HG03108 (cell line): ENCODE results near the gene CCDC74B.
"Not testable (repeated sequence)": the region's sequence is repeated elsewhere in the genome, so short reads cannot be mapped to it uniquely, and the experiment has no call there.

Experiments
- ATAC-seq: cut with Tn5 transposase; IDR thresholded peaks from one replicate; pipeline ENCODE4 v1.9.1; 2021; ENCODE audit warnings: moderate library complexity; ENCODE audit not compliant: unreplicated experiment

The CCDC74B gene

DNA sequence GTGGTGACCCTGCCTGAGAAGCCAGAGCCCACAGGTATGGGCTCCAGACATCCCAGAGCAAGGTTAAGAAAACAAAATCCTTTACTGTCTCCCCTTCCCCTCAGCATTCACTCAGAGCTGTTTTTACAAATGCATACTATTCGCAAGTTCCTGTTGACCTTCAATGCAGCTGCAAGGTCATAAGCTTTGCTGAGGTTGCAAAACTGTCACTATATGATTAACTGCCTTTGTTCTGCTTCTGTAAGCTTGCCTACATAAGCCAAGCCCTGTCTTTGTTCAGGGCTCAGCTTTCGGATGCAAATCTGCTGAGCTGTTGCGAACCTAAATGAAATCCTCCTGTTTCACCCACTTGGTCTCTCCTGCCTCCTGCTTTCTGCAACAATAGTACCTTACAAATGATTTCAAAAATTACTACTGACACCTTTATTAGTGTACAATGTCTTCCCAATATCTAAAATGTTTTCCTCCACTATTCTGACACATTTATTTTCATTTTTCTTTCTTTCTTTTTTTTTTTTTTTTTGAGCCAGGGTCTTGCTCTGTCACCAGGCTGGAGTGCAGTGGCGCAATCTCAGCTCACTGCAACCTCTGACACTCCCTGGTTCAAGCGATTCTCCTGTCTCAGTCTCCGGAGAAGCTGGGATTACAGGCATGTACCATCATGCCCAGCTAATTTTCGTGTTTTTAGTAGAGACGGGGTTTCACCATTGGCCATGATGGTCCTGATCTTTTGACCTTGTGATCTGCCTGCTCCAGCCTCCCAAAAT is 42.1 kb downstream of the CCDC74B start:
- ATAC-seq: not testable (repeated sequence)
